ENCODE data around the gene CHST13. TPM values are rescaled to one million over a fixed set of nuclear protein-coding genes. Genes with fewer than 3 reads are reported as not detected.

Gene CHST13
- total RNA-seq, 1 experiment from 2014 or later: not detected

DNA sequence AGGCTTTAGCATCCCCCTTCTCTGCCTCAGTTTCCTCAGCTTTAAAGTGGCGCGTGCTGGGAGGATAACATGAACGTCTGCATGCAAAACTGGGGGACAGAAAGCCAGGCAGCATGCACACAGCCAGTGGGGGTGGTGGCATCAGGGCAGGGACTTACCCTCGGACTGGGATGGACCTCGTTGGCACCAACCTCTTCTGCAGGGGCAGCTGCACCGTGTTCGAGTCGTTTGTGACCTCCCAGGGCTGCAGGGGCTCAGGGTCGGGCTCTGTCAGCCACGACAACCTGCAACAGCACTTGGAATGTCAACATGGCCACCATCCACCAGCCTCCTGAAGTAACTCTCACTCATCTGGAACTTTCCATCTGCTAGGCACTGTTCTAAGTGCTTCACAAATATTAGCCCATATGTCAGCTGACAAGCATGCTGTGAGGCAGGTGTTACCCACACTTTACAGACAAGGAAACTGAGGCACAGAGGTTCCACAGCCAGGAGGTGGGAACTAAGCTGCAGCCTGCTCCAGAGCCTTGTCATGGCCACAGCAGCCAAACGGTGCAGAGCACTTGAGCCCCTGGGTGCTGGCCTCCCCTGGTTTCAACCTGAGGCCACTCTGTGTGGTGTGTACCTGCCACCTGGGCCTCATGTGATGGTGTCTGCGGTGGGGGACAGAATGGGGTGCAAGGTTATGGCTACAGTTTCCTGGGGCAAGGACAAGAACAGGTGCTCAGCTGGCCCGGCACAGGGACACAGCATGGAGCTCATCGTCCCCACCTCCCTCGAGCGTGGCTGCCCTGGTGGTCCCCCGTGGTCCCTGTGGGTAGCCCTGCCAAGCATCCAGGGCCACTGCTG, 28.1 kb downstream of the CHST13 start:
- CTCF ChIA-PET: no interaction called here

DNA sequence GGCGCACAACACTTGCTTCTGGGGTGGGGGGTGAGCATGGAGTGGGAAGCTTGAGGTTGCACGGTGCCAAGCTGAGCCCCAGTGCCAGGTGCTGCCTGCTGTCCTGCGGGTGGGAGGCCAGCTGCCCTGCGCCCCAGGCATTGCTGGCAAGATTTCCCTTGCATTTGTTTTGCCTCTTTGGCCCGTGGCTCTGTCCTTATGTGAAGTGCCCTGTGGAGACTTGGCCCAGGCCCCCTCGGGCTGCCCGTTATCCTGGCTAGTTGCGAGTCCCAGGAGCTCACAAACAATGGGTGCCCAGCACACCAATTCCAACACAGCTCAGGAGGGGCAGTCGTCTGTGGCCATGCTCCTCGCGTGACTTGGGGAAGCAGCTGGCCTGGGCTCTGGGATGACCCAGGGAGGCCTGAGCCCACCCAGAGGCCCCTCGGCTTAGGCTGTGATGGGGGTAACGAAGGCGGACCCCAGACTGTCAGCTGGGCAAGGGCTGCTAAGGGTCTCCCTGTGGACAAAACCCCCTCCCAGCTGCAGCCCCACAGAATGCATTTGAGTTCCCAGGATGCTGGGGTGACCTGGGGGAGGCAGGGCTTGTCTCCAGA, 28.8 kb downstream of the CHST13 start:
- no peaks in the 10 kb centered on the region for H3K36me3 ChIP-seq (ENCODE audit: insufficient read depth, low read length, poor library complexity, severe bottlenecking)
- TF ChIP-seq, protein P1, sequence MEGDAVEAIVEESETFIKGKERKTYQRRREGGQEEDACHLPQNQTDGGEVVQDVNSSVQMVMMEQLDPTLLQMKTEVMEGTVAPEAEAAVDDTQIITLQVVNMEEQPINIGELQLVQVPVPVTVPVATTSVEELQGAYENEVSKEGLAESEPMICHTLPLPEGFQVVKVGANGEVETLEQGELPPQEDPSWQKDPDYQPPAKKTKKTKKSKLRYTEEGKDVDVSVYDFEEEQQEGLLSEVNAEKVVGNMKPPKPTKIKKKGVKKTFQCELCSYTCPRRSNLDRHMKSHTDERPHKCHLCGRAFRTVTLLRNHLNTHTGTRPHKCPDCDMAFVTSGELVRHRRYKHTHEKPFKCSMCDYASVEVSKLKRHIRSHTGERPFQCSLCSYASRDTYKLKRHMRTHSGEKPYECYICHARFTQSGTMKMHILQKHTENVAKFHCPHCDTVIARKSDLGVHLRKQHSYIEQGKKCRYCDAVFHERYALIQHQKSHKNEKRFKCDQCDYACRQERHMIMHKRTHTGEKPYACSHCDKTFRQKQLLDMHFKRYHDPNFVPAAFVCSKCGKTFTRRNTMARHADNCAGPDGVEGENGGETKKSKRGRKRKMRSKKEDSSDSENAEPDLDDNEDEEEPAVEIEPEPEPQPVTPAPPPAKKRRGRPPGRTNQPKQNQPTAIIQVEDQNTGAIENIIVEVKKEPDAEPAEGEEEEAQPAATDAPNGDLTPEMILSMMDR (conservative IDR thresholded peaks at IDR 0.05; ENCODE audit: low read depth, low read length): no peak
- no peak for TF ChIP-seq EZH2 (IDR thresholded peaks at IDR 0.05; ENCODE audit: borderline replicate concordance, low read depth, low read length, poor library complexity, severe bottlenecking)
- POLR2A ChIA-PET (ENCODE audit: low non-redundant PET): no interaction called here
- no peak overlapping the region for H3K27ac ChIP-seq (ENCODE audit: low read depth, low read length, poor library complexity, severe bottlenecking)
- intact Hi-C loops (cut with micrococcal nuclease; ENCODE audit: unreplicated experiment): no loop called here
- DNase-seq (ENCODE audit: low spot score): no peak
- no peaks in the 10 kb centered on the region for H3K4me1 ChIP-seq (ENCODE audit: insufficient read depth, low read length, poor library complexity, severe bottlenecking)
- no peaks in the 10 kb centered on the region for H3K27me3 ChIP-seq (replicated peaks; ENCODE audit: insufficient read depth, low read depth, low read length, poor library complexity)
- no TSS peak for BruUV-seq (replicated peaks)
- no peaks in the 10 kb centered on the region for H3K9me3 ChIP-seq (ENCODE audit: low read depth, low read length, poor library complexity, severe bottlenecking)
- H3K4me3 ChIP-seq (ENCODE audit: low read depth, low read length, poor library complexity, severe bottlenecking): no peak overlapping the region
- CTCF ChIA-PET: no interaction called here

More for the DNA sequence above, 28.1 kb downstream of the CHST13 start:
- Histone ChIP-seq H3K36me3 (ENCODE audit: insufficient read depth, low read length, poor library complexity, severe bottlenecking) (no peaks in the 10 kb centered on the region), H3K27me3 (replicated peaks; ENCODE audit: insufficient read depth, low read depth, low read length, poor library complexity) (no peaks in the 10 kb centered on the region), H3K4me3 (ENCODE audit: low read depth, low read length, poor library complexity, severe bottlenecking) (no peak overlapping the region), H3K27ac (ENCODE audit: low read depth, low read length, poor library complexity, severe bottlenecking) (no peak overlapping the region), H3K9me3 (ENCODE audit: low read depth, low read length, poor library complexity, severe bottlenecking) (no peaks in the 10 kb centered on the region), H3K4me1 (ENCODE audit: insufficient read depth, low read length, poor library complexity, severe bottlenecking) (no peaks in the 10 kb centered on the region)
- DNase-seq (ENCODE audit: low spot score): no peak
- no TSS peak for BruUV-seq (replicated peaks)
- TF ChIP-seq EZH2 (IDR thresholded peaks at IDR 0.05; ENCODE audit: borderline replicate concordance, low read depth, low read length, poor library complexity, severe bottlenecking): no peak
- TF ChIP-seq, protein P1 (conservative IDR thresholded peaks at IDR 0.05; ENCODE audit: low read depth, low read length): no peak
- POLR2A ChIA-PET (ENCODE audit: low non-redundant PET): no interaction called here
- intact Hi-C loops (cut with micrococcal nuclease; ENCODE audit: unreplicated experiment): no loop called here

DNA sequence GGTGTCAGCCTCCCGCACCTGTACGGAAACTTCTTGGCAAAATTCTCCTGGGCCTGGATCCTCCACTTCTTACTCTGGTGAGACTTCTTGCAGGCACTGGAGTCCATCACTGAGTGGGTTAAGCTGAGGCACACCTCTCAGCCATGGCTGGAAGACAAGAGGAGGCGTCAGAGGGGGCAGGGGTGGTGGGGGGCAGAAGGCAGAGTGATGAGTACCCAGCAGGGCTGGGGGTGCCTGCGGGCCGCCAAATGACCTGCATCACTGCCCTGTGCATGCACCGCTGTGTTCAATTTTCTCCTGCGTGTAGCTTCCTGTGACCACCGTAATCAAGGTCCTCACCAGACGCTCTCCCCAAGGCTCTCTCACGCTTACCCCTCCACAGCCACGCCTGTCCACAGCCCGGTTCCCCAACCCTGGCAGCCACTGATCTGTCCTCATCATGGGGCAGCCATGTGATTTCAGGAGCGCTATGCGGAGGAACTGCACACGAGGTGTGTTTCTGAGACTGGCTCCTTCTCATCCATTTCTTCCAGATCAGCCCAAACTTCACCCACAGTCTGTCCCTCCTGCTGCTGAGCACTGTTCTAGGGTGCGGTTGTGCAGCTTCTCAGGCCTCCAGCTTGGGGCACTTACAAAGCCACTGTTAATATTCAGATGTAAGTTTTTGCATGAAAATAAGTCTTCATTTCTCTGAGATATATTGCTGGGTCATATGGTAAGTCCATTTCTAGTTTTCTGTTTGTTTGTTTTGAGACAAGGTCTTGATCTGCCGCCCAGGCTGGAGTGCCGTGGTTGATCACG, 29.5 kb downstream of the CHST13 start:
- Histone ChIP-seq H3K4me1 (ENCODE audit: insufficient read depth, low read length, poor library complexity, severe bottlenecking) (no peaks in the 10 kb centered on the region), H3K9me3 (ENCODE audit: low read depth, low read length, poor library complexity, severe bottlenecking) (no peaks in the 10 kb centered on the region), H3K27ac (ENCODE audit: low read depth, low read length, poor library complexity, severe bottlenecking) (no peak overlapping the region), H3K27me3 (replicated peaks; ENCODE audit: insufficient read depth, low read depth, low read length, poor library complexity) (no peaks in the 10 kb centered on the region), H3K36me3 (ENCODE audit: insufficient read depth, low read length, poor library complexity, severe bottlenecking) (no peaks in the 10 kb centered on the region), H3K4me3 (ENCODE audit: low read depth, low read length, poor library complexity, severe bottlenecking) (no peak overlapping the region)
- no TSS peak for BruUV-seq (replicated peaks)
- TF ChIP-seq, protein P1 (conservative IDR thresholded peaks at IDR 0.05; ENCODE audit: low read depth, low read length): no peak
- TF ChIP-seq EZH2 (IDR thresholded peaks at IDR 0.05; ENCODE audit: borderline replicate concordance, low read depth, low read length, poor library complexity, severe bottlenecking): no peak
- ChIA-PET POLR2A (ENCODE audit: low non-redundant PET) (no interaction called here), CTCF (no interaction called here)
- intact Hi-C loops (cut with micrococcal nuclease; ENCODE audit: unreplicated experiment): no loop called here
- DNase-seq (ENCODE audit: low spot score): no peak

Measured in A673 (cell line).